ENCODE measurements around the gene CASP6.

GRCh38 chr4:109748114-109748513, 44.9 kb upstream of the CASP6 start:
- TF ChIP-seq POLR2A (IDR thresholded peaks at IDR 0.05; ENCODE audit: low read depth, low read length) (no peak), POLR2AphosphoS5 (IDR thresholded peaks at IDR 0.05; ENCODE audit: low read depth, low read length) (no peak)

All from GM12892 (cell line).